GM18861 (cell line): ENCODE results near the gene MAVS.
"Not testable (repeated sequence)": the region's sequence is repeated elsewhere in the genome, so short reads cannot be mapped to it uniquely, and the experiment has no call there.

Experiments
- ATAC-seq: cut with Tn5 transposase; IDR thresholded peaks from one replicate; pipeline ENCODE4 v1.9.1; 2021; ENCODE audit not compliant: unreplicated experiment

Gene MAVS

DNA sequence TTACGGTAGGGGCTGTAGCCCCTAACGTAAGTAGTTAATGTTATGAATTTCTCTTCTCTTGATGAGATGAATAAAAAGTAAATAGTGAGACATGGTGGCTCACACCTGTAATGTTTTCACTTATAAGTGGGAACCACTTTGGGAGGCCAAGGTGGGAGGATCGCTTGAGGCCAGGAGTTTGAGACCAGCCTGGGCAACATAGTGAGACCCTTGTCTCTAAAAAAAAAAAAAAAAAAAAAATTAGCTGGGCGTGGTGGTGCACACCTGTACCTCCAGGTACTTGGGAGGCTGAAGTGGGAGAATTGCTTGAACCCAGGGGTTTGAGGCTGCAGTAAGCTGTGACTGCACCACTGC lies 32.3 kb downstream of the MAVS start:
- ATAC-seq, result not testable (repeated sequence)

DNA sequence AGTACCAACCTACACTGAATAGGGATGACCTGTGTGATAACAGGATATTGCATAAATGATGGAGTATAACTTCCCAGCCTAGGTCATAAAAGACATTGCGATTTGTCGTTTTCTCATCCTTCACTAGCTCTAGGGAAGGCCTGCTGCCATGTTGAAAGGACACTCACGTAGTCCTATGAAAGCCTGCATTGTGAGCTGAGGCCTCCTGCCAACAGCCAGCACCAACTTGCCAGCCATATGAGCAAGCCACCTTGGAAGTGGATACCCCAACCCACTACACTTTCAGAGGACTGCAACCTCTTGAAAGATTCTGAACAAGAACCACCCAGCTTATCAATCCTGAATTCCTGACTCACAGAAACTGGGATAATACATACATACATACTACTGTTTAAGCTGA lies 39.1 kb downstream of the MAVS start:
- ATAC-seq, result no peak

DNA sequence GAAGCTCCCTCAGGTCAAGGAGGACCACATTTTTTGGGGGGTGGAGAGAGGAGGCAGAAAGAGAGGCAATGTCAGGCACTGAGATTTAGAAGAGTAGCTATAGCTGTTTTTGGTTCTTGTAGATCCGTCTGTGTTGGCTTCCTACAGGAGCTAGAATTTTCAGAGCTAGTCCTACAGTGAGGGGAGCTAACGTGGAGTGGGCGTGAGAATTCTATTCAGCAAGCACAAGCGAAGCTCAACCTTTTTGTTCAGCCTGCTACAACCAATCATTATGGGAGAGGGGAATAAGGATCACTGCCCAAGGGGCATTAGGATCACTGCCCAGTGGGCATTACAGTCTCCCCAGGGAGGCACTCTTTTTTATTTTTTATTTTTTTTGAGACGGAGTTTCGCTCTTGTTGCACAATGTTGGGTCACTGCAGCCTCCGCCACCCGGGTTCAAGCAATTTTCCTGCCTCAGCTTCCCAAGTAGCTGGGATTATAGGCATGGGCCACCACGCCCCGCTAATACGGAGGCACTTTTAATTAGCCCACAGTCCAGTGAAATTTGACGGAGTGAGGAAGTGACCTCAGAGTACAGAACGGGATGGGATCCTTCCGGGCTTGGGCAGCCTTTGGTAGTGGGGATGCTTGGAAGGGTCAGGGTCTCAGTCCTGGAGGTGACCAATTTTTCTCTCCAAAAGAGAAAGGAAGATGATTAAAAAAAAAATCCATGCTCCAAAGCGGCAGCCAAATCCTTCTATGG lies 41.4 kb downstream of the MAVS start:
- ATAC-seq, result no peak

DNA sequence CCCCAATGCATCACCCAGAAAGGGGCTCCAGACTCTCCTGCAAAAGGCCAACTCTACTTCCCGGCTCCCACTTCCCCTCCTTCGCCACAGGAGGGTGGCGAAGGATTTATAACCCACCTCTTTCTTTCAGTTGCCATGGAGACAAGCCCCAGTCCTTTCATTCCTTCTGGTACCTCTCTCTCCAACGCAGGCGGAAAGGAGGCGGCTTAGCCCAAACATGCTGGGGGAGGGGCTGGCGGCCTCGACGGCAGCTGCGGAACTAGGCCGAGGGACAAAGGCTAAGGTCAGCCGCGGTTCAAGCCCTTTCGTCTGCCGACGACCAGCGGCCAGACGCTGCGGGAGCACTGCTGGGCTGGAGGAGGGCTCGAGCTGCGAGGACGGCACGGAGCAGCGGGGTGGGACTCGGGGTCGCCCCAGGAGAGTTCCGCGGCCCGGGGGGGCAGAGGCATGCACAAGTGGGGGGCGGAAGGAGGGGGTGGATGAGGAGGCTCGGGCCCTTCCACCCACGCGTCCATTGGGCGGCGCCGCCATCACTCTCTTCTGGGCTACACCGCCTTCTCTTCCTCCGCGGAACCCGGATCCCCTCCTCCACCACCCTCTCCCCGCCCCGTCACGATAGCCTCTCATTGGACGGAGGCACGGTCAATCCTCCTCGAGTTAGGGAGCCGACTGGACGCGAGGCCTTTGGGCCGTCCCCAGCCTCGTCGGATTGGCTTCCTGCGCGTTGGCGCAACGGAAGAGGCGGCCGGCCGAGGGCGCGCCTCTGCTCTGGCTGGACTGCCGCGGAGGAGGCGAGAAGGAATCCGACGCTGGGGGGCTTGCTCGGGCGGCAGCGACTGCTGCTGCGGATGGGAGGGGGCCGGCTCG lies 42.2 kb downstream of the MAVS start, which contains the start of gene PANK2:
PANK2 (plus strand) TSS at position 766 of the 867 bp plus-strand sequence.
- peak; percentile 84 for ATAC-seq

DNA sequence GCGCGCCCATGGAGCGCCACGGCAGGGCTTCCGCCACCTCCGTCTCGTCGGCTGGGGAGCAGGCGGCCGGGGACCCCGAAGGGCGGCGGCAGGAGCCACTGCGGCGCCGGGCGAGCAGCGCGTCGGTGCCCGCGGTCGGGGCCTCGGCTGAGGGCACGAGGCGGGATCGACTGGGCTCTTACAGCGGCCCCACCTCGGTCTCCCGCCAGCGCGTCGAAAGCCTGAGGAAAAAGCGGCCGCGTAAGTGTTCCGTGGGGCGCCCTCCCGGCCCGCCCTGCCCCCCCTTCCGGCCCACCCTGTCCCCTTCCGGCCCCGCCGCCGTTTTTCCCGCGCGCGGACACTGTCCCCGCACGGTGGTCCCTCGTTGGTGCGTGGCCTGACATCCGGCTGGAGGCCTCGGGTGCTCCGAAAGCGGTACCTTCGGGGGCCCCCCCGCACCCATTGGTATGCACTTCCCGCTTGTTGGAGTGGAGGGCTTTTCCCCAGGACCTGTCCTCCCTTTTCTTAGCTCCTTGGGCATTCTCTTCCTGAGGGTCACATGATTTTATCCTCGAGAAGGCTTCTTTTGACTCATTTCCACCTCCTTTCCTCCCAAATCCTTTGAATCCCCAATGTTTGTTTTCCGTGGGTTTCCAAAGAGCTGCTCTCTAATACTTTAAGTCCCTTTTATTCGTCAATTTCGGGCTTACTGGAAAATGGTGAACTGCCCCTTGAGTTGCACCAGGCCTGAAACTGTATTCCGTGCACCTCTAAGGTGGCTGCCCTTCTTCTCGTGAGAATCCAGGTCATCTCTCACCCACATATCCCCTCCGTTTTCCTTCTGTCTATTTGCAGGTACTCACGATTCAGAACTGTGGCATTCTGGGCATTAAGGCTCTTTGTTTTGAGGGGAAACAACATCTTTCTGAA lies 43.1 kb downstream of the MAVS start:
- ATAC-seq, result no peak

DNA sequence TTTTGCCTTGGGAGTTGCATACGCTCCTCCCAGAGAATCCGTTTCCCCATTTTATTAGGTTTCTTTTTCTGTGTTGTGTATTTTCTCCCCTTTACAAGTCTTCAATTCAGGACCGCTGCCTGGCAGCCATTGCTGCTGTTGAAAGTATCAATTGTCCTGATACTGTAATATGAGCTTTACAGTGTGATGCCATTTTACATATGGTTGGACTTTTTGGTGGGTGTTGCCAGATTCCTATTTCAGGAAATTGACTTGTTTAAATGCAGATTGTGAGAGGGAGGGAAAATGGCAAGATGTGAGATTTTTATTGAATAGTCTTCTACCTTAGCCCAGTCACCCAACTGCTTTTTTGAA lies 43.7 kb downstream of the MAVS start:
- ATAC-seq, result no peak

DNA sequence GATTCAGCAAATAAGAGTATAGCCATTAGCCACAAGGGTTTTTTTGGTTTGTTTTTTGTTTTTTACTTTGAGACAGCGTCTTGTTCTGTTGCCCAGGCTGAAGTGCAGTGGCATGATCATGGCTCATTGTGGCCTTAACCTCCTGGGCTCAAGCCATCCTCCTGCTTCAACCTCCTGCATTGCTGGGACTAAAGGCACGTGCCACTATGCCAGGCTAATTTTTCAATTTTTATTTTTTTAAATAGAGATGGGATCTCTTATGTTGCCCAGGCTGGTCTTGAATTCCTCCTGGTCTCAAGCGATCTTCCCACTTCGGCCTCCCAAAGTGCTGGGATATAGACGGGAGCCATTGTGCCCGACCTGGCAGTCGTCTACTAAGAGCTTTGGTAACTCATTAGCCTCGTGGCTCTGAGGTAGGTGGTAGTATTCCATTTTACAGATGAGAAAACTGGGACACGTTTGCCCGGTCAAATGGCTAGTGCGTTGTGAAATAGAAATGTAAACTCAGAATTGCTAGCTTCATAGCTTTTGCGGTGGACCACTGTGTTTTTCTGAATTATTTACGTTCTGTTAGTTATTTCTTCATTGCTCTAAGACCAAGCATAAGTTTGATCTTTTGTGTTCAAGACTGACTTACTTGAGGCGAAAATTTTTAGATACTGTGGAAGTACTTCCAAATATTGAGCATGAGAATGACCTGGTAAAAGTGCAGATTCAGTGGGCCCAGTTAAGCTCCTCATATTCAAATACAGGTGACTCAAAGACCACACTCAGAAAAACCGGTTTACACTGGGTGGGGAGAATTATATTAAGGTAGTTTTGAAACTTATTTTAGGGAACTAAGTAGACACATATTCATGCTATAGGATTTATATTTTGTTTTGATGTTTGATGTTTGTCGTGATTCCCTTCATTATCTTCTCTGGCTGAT lies 44.6 kb downstream of the MAVS start:
- no peak for ATAC-seq

DNA sequence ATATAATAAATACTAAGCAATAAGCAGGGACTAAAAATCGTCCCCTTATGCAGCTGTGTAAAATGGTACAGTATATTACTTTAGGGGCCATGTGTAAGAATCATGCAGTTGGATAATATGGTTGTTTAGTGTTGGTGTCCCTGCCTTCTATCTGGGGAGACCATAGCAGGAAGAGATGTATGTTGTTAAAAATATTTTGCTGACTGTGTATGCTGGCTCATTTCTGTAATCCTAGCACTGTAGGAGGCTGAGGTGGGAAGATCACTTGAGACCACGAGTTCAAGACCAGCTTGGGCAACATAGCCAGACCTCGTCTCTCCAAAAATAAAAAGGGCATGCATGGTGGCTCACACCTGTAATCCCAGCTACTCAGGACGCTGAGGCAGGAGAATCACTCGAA lies 48.2 kb downstream of the MAVS start:
- no peak for ATAC-seq

DNA sequence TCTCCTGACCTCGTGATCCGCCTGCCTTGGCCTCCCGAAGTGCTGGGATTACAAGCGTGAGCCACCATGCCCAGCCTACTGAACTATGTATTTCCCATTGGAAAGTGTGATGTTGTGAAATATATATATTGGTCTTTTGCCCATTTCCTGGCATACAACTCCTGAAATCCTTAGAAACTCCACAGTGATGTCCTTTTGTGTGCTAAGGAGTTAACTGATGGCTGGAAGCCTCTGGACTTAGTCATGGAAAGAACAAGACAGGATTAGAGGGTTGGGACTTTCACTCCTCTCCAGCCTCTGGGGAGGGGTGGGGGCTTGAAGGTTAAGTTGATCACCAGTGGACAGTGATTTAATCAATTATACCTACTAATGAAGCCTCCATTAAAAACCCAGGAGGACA lies 49.7 kb downstream of the MAVS start:
- no peak for ATAC-seq

DNA sequence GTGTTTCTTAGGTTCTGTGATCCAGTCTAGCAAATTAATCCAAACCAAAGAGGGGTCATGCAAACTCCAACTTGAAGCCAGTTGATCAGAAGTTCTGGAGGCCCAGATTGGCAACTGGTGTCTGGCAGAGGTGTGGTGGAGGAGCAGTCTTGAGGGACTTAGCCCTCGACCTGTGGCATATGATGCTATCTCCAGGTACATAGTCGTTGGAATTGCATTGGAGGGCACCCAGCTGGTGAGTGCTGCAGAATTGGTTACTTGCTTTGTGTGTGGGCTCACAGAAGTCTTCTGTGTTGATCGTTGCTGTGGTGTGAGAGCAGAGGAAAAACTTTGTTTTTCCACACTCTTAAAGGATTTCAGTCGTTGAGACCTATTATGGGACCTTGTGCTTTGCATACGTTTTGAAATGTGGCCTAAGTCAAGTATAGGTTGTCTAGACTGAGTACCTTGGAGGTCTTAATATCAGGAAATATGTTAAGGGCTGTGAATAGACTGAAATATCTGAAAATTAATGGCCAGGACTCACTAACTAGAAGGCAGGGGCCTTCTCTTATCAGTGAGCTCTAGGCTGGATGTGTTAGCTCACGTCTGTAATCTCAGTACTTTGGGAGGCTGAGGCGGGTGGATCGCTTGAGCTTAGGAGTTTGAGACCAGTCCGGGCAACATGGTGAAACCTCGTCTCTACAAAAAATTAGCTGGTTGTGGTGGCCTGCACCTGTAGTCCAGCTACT lies 50.4 kb downstream of the MAVS start:
- ATAC-seq, result no peak

DNA sequence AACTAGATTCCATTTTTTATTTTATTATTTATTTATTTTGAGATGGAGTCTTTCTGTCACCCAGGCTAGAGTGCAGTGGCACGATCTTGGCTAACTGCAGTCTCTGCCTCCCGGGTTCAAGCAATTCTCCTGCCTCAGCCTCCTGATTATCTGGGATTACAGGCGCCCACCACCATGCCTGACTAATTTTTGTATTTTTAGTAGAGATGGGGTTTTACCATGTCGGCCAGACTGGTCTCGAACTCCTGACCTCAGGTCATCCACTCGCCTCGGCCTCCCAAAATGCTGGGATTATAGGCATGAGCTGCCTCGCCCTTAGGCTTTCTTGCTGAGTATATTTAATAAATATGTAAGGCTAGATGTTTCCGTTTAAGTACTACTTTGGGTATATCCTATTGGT lies 51.5 kb downstream of the MAVS start:
- ATAC-seq, result not testable (repeated sequence)

DNA sequence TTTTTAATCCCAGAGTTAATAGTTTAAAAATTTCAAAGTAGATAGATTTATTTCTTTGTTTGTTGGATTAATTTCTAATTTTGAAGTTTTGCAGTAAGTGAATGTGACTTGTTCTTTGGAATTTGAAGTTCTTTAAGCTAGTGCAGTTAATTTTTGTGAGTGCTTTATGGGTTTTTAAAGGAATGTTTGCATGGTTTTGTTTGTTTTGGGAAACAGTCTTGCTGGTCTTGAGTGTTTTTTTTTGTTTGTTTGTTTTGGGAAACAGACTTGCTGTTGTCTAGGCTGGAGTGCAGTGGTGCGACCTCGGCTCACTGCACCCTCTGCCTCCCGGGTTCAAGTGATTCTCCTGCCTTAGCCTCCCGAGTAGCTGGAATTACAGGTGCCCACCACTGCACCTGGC lies 52.0 kb downstream of the MAVS start:
- ATAC-seq, result no peak

DNA sequence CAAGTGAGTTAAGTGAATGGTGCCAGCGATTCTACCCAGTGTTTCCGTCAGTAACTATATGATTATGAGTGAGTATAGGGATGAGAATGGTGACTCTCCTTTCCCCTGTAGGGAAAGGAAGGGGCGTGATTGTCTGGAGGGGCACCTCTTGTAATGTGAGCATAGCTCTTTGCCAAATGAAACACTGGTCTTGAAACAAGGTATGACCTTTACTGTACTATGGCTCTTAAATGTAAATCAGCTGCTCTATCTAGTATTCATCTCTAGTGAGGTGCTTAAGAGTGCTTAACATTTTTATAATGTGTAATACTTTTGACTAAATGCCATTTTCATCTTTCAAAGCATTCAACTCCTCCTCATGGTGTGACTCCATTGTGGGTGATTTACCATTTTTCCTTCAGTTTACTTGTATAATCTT lies 53.6 kb downstream of the MAVS start:
- ATAC-seq, result no peak

DNA sequence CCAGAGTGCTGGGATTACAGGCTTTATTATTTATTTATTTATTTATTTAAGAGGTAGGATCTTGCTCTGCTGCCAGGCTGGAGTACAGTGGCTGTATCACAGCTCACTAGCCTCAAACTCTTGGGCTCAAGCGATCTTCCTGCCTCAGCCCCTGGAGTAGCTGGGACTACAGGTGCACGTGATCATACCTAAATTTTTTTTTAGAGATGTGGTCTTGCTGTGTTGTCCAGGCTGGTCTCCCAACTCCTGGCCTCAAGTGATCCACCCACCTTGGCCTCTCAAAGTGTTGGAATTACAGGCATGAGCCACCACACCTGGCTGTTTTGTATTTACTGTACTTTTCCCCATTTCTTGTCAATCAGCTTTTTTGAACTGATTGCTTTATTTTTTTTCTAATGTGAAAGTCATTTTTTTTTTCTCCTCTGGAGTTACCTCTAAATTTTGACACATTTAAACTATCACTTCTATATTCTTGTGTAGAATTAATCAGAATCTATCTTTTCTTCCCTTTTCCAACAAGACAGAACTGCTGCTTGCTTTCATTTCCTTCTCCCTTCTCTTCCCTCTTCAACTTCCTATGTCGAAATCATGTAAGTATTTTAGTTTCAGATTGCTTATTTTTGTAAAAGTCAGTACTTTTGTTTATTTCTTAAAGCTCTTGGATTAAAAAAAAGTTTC lies 54.5 kb downstream of the MAVS start:
- no peak for ATAC-seq

DNA sequence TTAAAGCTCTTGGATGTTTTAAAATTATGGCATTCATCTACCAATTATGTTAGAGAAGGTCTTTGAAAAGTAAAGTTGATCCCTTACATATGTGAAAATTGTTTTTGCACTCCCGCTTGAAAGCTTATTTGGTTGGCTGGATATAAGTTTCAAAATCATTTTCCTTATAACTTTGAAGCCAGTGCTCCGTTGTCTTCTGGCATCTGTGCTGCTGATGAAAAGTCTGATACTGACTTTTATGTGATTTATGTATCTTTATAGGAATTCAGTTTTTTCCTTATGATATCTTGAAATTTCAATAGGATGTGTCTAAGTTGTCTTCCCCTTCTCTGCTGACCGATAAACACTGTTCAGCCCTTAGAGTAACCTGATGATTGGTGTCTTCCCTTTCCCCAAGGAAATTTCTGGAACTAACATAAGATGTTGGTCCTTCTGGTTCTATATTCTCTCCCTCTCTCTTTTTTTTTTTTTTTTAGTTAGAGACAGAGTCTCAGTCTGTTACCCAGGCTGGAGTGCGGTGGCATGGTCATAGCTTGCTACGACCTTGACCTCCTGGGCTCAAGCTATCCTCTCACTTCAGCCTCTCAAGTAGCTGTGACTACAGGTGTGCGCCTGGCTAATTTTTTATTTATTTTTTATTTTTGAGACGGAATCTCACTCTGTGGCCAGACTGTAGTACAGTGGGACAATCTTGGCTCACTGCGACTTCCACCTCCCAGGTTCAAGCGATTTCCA lies 55.2 kb downstream of the MAVS start:
- no peak for ATAC-seq

DNA sequence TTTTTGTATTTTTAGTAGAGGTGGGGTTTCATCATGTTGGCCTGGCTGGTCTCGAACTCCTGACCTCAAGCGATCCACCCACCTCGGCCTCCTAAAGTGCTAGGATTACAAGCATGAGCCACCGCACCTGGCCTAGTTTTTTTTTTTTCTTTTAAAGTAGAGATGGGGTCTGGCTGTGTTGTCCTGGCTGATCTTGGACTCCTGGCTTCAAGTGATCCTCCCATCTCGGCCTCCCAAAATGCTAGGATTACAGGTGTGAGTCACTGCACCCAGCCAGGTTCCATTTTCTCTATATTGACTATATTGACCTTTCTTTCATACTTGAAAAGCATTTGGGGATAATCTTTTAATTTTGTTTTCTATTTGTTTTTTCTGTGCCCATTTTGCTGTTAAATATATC lies 55.8 kb downstream of the MAVS start:
- no peak for ATAC-seq

DNA sequence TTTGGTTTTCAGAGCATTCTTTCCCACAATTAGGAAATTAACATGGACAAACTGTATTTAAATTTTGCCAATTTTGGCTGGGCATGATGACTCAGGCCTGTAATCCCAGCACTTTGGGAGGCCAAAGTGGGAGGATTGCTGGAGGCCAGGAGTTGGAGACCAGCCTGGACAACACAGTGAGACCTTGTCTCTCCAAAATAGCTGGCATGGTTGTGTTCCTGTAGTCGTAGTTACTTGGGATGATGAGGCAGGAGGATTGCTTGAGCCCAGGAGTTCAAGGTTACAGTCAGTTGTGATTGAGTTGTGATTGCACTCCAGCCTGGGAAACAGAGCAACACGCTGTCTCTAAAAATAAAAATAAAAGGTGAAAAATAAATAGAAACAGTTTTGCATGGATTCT lies 57.6 kb downstream of the MAVS start:
- no peak for ATAC-seq

DNA sequence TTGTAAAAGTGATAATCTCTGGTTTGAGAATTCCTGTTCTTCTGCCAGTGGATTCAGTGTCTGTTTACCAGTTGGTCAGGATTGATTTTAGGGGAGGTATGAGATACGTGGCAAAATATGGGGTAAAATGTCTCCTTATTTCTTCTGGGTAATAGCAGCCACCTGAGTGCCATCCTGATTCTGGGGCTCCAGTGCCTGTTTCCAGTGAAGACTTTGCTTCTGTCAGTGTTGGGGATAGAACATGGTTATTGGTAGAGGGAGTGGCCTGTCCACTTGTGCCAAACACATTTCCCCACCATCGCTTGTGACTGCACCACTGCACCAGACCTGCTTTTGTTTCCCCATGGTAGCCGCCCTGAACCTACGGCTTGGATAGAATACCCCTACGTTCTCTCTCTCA lies 58.2 kb downstream of the MAVS start:
- ATAC-seq, result no peak
